Stimulated activated CD8-positive, alpha-beta memory T cell treated with anti-CD3 and anti-CD28 coated beads, Interleukin-15, amount 100 ng/mL, for 4 hours (primary cell): ENCODE results near the gene FBXL22.
"Not testable (repeated sequence)": the region's sequence is repeated elsewhere in the genome, so short reads cannot be mapped to it uniquely, and the experiment has no call there.

Experiments
- DNase-seq, 2 donors: peaks; one replicate each; pipeline ENCODE4 v3.0.0-alpha.2; 2020; ENCODE audit warnings: low read depth in 2 of 2

The FBXL22 gene

GRCh38 chr15:63612300-63612699 lies 15.1 kb downstream of the FBXL22 start:
- DNase-seq = no peak

GRCh38 chr15:63615935-63616334 lies 18.7 kb downstream of the FBXL22 start:
- no peak for DNase-seq

DNA sequence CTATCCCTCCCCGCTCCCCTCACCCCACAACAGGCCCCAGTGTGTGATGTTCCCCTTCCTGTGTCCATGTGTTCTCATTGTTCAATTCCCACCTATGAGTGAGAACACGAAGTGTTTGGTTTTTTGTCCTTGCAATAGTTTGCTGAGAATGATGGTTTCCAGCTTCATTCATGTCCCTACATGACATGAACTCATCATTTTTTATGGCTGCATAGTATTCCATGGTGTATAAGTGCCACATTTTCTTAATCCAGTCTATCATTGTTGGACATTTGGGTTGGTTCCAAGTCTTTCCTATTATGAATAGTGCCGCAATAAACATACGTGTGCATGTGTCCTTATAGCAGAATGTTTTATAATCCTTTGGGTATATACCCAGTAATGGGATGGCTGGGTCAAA lies 20.0 kb downstream of the FBXL22 start:
- not testable (repeated sequence) for DNase-seq

DNA sequence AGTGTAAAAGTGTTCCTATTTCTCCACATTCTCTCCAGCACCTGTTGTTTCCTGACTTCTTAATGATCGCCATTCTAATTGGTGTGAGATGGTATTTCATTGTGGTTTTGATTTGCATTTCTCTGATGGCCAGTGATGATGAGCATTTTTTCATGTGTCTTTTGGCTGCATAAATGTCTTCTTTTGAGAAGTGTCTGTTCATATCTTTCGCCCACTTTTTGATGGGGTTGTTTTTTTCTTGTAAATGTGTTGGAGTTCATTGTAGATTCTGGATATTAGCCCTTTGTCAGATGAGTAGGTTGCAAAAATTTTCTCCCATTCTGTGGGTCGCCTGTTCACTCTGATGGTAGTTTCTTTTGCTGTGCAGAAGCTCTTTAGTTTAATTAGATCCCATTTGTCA lies 20.4 kb downstream of the FBXL22 start:
- not testable (repeated sequence) for DNase-seq

DNA sequence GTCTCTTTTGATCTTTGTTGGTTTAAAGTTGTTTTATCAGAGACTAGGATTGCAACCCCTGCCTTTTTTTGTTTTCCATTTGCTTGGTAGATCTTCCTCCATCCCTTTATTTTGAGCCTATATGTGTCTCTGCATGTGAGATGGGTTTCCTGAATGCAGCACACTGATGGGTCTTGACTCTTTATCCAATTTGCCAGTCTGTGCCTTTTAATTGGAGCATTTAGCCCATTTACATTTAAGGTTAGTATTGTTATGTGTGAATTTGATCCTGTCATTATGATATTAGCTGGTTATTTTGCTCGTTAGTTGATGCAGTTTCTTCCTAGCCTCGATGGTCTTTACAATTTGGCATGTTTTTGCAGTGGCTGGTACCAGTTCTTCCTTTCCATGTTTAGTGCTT lies 23.6 kb downstream of the FBXL22 start:
- DNase-seq = not testable (repeated sequence)

DNA sequence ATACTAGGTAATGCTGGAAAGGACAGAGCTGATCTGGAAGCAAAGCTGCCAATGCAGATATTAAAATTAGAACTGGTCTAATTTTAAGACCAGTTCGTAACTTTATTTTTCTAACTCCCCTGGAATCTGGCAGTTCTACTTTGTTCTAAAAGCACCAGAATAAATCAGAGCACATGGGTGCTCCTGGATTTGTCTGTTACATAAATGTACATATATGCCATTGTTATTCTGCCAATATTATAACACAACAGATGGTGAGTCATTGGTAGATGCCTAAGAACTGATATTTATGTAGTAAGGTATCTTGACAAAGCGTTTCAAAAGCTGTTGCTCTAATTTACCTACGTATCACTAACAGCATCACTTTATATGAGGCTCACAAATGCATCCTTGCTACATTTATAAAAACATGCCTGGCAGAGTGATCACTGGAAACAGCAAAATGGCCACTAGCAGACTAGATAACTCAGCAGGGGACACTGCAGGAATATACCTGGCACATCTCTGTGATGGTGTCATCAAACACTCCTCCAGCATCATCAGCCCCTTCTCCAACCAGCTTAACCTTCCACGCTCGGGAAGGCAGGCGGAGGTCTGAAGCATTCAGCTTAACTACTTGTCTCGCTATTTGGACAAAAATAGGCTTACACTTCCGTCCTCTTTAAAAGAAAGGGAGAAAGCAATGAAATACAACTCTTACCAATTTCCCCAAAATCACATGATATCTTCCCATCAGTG lies 26.2 kb downstream of the FBXL22 start:
- DNase-seq = no peak

GRCh38 chr15:63626955-63627354 lies 29.8 kb downstream of the FBXL22 start:
- DNase-seq = no peak

- DNase-seq = no peak
These were observed 31.1 kb downstream of the FBXL22 start for GRCh38 chr15:63628123-63628822.

GRCh38 chr15:63630036-63630751 lies 33.0 kb downstream of the FBXL22 start:
- no peak for DNase-seq

GRCh38 chr15:63633312-63633711 lies 36.1 kb downstream of the FBXL22 start:
- DNase-seq = no peak

DNA sequence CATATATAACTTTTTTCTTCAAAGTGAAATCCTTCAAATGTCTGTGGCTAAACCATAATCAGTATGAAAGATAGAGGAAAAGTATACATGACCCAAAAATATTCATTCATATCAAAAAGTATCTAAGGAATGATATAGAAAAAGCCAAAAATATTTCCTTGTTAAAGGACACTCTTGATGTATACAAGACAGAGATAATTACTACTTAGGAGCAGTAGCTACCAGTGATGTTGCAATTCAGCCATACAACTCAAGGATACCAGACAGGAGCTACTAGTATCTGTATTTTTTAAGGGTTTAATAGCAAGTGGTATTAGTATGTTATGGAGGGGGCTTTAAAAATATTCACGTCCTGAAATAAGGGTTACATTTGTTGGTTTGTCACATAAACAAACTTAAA lies 37.0 kb downstream of the FBXL22 start:
- no peak for DNase-seq

DNA sequence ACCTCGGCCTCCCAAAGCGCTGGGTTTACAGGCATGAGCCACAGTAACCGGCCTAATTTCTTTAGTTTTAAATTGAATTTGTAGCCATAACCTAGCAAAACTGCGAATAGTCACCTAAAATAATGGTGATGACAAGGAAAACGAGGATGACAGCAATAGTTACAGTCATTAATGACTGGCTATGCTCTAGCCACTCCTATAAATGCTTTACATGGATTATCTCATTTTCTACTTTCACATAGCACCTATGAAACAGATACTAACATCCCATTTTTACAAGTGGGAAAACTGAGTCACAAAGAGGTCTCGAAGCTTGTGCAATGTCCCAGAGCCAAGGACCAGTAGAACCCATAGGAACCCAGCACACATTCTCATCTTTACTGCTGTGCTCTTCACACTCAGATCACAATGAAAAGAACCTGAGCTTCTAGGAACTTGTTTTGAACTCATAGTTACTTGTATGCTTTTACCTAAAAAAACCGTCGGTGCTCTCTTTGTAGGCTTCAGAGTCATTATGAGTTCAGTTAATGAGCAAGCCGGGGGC lies 39.4 kb downstream of the FBXL22 start:
- no peak for DNase-seq

GRCh38 chr15:63638839-63639238 lies 41.7 kb downstream of the FBXL22 start:
- DNase-seq = no peak

DNA sequence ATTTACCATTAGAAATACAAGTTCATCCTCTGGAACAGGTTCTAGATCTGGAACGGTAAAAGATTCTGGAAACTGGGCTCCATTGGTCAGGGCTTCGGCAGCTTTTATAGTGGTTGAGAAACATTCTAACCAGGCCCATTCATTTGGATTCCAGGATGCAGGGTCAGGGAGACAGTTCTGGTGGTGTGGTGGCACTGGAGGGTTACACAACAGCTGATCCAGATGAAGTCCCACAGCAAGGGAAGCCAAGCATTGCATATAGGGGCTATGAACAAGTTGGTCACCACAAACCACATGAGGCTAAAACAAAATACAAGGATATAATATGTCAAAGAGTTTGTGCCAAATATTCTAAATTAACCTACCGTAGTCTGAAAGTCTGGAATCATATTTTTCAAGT lies 43.0 kb downstream of the FBXL22 start:
- no peak for DNase-seq
